Hypothalamus (tissue), 51 donors: ENCODE measurements around the gene DGKE.

Experiments
- DNase-seq, 51 donors: peaks; one replicate each; lab custom pipeline; 2025; lab: John Stamatoyannopoulos, UW

The DGKE gene

DNA sequence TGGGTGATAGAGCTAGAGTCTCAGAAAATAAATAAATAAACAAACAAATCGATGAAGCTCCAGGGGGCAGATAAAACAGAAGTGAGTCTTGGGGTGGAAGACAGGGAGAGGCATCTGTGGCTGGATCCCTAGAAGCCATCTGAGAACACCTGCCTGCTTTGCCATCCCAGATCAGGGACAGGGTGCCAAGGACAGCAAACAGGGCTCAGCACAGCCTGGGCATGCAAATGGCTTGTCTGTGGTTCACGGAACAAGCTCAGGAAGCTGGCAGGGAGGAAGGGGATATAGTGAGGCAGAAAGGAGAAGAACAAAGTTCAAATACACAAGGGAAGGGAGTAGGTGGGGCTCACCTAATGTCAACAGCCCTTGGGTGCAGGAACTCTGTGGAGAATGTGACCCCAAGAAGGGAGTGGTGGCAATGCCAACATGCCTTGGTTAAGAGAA is 52.4 kb downstream of the DGKE start:
- no peak for DNase-seq

DNA sequence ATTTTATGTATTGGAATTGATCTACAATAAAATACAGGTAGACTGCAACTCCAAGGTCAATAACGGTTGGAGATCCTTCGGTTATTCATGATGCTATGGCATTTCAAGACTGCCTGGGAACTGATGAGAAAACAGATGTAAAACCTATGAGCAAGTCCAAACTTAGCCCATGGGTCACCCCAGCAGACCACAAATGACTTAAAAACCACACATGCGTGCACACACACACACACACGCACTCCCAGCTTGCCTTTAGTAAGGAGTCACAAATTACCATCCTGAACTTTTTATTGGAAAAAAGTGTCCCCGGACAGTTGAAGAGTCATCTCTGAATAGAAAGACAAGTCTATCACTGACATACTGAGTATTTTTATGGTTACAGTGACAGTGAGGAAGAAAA is 53.2 kb downstream of the DGKE start:
- DNase-seq = no peak

DNA sequence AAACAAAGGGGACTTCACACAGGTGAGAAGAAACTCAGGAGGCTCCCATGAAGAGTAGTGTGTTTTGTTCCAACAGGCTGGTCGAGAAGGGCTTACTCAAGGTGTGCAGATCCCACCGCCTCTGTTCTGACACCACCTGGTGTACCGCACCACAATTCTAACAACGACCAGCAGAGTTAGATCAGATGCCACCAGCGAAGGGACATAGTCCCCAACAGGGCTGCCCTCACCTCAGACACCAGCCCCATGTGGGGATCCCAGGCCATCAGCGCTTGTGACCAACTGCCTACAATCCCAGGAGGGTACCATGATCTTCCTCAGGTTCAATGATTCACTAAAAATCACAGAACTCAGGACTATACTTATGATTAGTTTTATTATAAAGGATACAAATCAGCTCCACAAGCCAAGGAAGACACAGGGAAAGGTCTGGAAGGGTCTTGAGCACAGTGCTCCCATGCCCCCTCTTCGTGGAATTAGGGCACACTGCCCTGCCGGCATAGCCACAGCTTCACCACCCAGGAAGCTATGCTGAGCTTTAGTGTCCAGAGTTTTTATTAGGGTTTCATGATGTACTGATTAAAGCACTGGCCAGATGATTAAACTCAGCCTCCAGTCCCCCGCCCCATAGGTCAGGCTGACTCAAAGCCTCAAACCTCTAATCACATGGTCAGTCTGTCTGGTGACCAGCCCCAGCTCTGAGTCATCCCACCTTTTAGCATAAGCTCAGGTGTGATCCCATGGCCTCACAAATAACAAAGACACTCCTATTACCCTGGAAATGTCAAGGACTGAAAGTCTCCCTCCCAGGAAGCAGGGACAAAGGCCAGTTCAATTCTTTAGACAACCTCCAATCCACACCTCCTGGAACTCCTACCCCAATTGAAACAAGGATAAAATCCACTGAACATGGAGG is 53.9 kb downstream of the DGKE start:
- DNase-seq = no peak

DNA sequence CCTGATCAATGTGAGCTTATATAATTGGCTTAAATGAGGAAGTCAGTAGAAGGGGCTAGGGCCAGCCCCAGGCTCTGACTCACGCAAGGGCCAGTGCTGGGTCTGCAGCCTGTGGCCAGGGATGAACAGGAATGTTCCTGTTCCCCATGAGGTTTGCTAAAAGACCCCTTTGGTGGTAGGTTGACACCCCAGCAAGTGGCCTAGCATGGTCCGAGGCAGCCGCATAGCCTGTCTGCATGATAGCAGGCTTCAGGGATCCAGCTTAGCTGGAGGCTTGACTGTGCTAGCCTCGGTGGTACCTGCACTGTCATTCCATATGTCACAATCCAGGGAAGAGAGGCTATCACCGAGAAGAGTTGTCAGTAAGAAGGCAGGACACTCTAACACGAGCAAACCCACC is 56.4 kb downstream of the DGKE start:
- DNase-seq = no peak

DNA sequence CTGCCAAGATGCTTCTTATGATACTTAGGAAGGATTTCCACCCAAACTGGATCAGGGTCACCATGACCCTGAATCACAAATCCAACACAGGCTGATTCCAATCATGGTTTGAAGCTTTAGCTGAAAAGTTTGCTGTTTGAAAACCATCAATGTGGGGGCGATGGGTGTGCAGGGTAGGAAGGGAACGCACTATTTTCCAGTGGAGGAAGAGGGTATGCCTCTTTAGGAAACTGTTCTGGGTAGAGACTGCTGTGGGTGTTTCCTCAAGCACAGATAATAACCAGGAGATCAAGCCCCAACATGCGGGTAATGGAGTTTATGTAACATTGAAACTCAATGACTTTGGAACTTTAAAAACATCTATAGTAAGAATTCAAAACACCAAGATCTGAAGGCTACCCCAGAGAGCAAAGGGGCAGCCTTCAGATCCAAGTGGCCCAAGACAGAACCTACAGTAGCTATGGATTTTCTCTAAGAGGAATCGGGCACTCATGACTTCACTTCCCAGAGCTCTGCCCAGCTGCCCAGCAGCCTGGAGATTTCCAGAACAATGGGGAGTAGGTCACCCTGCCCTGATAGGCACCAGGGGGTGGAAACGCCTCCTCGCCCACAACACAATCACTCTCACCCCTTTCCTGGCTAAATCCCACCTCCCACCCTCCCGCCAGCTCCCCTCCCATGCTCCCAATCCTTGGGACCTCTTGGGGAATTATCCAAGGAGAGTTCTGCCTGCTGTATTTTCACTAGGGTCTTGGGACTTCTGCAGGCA is 57.1 kb downstream of the DGKE start:
- DNase-seq = no peak

DNA sequence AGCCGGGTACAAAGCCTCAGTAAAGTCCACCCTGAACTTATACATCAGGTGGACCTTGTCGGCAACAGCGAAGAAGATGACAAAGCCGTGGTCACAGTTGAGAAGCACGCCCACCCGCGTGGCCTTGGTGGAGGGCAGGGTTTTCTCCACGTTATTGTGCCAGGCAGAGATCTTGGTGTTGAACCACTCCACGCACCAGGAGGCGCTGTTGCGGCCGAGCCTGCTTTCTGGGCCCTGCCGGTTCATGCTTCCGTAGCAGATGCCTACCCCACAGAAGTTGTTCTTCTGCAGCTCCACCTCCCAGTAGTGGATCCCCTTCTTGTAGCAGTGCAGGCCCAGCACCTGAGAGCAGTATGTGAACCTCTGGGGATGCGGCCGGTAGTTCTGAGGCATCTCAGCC is 57.8 kb downstream of the DGKE start:
- no peak for DNase-seq

GRCh38 chr17:56892333-56892732 is 58.4 kb downstream of the DGKE start:
- no peak for DNase-seq

DNA sequence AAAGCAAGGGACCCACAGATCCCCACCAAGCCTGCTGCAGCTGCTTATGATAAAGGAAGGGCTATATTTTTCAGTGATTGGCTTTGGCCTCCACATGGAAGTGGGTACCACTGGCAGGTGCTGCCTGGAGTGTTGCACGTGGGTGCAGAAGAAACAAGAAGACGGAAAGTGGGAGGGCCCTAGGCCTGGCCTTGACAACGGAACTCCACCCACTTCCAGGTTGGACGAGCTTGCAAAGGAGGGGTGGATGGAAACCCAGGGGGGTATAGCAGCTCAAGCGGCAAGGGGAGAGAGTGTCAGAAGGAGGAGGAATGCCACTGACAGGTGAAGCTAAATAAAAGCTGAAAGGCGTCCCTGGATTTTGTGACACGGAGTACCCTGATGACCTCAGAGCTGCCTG is 59.6 kb downstream of the DGKE start:
- no peak for DNase-seq

GRCh38 chr17:56894859-56895455 is 61.0 kb downstream of the DGKE start:
- DNase-seq = no peak

GRCh38 chr17:56896217-56896967 is 62.4 kb downstream of the DGKE start:
- DNase-seq = no peak

DNA sequence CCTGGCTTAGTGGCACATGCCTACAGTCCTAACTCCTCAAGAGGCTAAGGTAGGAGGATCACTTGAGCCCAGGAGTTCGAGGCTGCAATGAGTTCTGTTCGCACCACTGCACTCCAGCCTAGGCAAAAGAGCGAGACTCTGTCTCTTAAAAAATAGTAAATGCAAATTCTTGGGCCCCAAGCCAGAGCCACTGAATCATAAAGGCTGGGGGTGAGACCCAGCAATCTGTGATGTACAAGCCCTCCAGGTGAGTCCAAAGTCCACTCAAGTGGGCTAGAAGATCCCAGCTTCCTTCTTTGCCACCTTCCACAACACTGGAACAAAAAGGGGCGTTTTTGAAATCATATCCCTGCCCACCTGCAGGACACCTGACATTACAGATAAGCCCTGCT is 63.0 kb downstream of the DGKE start:
- no peak for DNase-seq

DNA sequence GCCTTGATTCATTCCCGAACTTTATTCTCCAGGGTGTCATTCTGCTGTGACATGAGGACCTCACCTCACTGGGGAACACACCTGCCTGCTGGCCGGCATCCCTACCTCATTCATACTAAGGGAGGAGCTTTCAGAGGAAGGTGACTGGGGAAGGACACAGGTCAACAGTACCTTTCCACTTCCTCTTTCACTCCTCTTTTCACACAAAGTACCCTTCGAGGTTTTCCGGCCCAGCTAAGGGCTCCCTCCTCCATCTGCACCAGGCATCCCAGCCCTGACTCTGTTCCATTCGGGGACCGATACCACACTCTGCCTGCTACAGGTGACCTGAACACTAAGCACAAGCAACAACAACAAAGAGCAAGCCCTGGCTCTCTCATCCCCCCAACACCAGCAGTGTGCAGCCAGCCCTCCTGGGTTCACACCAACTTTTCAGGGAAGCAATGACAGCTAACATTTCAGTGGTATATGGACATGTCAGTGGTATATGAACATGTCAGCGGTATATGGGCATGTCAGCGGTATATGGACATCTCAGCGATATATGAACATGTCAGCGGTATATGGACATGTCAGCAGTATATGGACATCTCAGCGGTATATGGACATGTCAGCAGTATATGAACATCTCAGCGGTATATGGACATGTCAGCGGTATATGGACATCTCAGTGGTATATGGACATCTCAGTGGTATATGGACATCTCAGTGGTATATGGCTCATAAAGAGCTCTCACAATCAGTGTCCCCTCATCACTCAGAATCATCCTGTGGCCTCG is 63.9 kb downstream of the DGKE start:
- DNase-seq = no peak

- no peak for DNase-seq
Measured at GRCh38 chr17:56898874-56899273, 64.9 kb downstream of the DGKE start.

- DNase-seq = no peak
Measured at GRCh38 chr17:56899403-56899802, 65.5 kb downstream of the DGKE start.

DNA sequence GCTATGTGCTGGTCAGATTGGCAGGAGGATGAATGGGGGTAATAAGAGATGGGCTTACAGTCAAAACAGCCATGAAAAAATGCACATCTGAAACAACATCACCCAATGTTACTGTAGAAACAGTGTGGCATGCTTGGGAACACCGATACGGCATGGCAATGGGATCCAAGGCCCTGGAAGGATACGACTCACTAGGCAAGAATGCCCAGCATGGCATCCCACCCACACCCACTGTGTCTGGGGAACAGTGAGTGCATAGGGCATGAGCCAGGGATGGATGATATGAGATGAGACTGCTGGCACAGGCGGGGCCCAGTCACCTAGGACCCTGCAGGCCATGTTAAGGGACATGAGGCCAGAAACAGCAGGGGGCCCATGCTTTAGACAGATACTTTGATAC is 68.4 kb downstream of the DGKE start:
- no peak for DNase-seq

DNA sequence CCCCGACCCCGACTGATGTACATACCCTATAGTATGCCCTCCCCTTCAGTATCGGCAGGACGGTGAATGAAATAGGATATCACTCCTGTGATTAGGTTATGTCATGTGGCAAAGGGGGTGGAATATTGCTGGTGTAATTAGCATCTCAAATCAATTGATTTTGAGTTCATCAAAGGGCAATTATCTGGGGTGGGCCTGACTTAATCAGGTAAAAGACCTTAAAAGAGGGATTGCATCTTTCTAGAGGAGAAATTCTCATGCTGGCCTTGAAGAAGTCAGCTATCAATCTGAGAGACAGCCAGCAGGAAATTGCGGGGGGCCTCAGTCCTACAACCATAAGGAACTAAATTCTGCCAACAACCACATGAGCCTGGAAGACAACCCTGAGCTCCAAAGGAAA is 69.6 kb downstream of the DGKE start:
- DNase-seq = no peak

DNA sequence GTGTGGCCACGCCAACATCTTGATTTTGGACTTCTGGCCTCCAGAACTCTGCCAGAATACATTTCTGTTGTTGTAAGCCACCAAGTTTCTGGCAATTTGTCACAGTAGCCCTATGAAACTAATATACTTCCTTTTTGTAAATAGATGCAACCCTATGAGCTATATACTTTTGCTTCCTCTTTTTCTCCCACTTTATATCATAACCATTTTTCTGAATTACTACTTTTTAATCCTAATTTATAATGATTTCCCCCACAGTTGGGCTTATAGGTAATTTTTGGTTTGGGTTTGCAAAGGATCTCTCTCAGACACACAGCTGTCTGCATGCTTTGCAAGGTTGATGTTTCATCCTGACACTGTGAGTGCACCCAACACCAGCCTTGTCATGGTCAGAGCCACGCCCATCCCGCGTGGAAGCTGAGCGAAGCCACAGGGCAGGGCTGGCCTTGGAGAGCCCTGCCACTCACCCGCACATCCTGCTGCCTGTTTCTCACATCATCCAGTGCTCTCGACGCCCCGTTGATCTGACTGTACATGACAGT is 74.1 kb downstream of the DGKE start:
- peak in 4 of 51 donors; percentile 2 to 37 (median 4) for DNase-seq

- DNase-seq = no peak
Measured at GRCh38 chr17:56909742-56910508, 76.0 kb downstream of the DGKE start.
